AG04450 (cell line): Measurements from ENCODE around the gene NFIB. TPM values are rescaled to one million over a fixed set of nuclear protein-coding genes. Genes with fewer than 3 reads are reported as not detected.
A peak's percentile ranks its signal among the peaks of the same experiment; 100 is the strongest.

Experiments used
- CTCF ChIA-PET: fragments of 300-600, 350-600 bp; formaldehyde crosslinking; extraction: SDS; loops from one replicate; lab custom pipeline; 2022; ENCODE audit warnings: antibody characterized with exemption, inconsistent platforms; lab: Charles Lee
- POLR2A ChIA-PET: fragments of 350-600 bp; formaldehyde crosslinking; extraction: SDS; loops from one replicate; lab custom pipeline; 2021; ENCODE audit warnings: antibody characterized with exemption, inconsistent platforms; lab: Yijun Ruan, JAX
- DNase-seq: peaks from one replicate; pipeline ENCODE4 v3.0.0-alpha.2; 2011; ENCODE audit warnings: low read depth, low spot score
- H3K27ac ChIP-seq: one replicate; pipeline ENCODE4 v1.5.1; 2012; ENCODE audit warnings: low read depth, low read length, control low read depth
- H3K27me3 ChIP-seq: one replicate; pipeline ENCODE4 v1.6.0; 2012; ENCODE audit warnings: low read length; ENCODE audit not compliant: control insufficient read depth, insufficient read depth
- H3K4me3 ChIP-seq: 2 replicates; pipeline ENCODE4 v1.5.1; 2011; ENCODE audit warnings: mild to moderate bottlenecking, low read depth, low read length, control low read depth
- H3K9me3 ChIP-seq: 2 replicates; pipeline ENCODE4 v1.5.1; 2012; ENCODE audit warnings: low read length; ENCODE audit not compliant: control insufficient read depth, insufficient read depth
- polyA plus RNA-seq: library from polyadenylated mRNA; depleted of rRNA; stranded (reverse); fragments of >200 nt; gene quantifications from 2 replicates; pipeline ENCODE4 v1.2.3, GENCODE V29; 2011
- TF ChIP-seq, protein P1 (sequence below): IDR thresholded peaks from 2 replicates; pipeline ENCODE4 v1.5.1; 2011; ENCODE audit warnings: low read depth, low read length, control low read depth, inconsistent platforms

NFIB gene
- polyA plus RNA-seq, 1 experiment, result 2.2 TPM

GRCh38 chr9:14096258-14096922 is 217.6 kb downstream of the NFIB start:
- H3K9me3 ChIP-seq, result no peaks in the 10 kb centered on the region
- DNase-seq, result no peak
- no peaks in the 10 kb centered on the region for H3K27me3 ChIP-seq
- no peak overlapping the region for H3K27ac ChIP-seq
- ChIA-PET POLR2A (no interaction called here), CTCF (no interaction called here)
- peak overlapping the region; percentile 8; the same call in 1 of the 2 replicates for H3K4me3 ChIP-seq
- TF ChIP-seq, protein P1, sequence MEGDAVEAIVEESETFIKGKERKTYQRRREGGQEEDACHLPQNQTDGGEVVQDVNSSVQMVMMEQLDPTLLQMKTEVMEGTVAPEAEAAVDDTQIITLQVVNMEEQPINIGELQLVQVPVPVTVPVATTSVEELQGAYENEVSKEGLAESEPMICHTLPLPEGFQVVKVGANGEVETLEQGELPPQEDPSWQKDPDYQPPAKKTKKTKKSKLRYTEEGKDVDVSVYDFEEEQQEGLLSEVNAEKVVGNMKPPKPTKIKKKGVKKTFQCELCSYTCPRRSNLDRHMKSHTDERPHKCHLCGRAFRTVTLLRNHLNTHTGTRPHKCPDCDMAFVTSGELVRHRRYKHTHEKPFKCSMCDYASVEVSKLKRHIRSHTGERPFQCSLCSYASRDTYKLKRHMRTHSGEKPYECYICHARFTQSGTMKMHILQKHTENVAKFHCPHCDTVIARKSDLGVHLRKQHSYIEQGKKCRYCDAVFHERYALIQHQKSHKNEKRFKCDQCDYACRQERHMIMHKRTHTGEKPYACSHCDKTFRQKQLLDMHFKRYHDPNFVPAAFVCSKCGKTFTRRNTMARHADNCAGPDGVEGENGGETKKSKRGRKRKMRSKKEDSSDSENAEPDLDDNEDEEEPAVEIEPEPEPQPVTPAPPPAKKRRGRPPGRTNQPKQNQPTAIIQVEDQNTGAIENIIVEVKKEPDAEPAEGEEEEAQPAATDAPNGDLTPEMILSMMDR, result no peak

DNA sequence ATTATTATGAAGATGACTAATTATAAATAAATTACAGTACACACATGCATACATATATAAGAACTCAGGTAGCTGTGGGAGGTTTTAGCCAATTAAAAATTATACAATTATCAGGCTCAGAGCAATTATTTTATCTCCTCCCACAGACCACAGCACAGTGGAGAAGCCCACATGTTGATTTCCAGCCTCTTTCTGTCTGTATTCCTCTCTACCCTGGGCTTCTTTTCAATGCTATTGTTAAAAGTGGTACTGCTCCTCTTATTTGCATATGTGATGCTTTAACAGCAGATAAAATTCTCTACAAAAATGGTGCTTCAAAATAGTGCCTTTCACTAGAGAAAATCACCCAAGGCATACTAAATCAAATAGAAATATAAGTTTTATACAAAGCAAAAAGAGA is 218.7 kb downstream of the NFIB start:
- Histone ChIP-seq H3K27me3 (no peaks in the 10 kb centered on the region), H3K4me3 (no peak overlapping the region), H3K27ac (no peak overlapping the region), H3K9me3 (no peaks in the 10 kb centered on the region)
- DNase-seq, result no peak
- POLR2A ChIA-PET, result no interaction called here
- TF ChIP-seq, protein P1, result no peak
- CTCF ChIA-PET, result no interaction called here

GRCh38 chr9:14094491-14094890 is 219.4 kb downstream of the NFIB start:
- no peak overlapping the region for H3K27ac ChIP-seq
- TF ChIP-seq, protein P1, result no peak
- ChIA-PET CTCF (interaction anchor here (0.5 kb wide), 1 partner anchor 335 kb away, joined by 3 read pairs; no protein-coding TSS in a partner anchor), POLR2A (no interaction called here)
- DNase-seq, result no peak
- no peaks in the 10 kb centered on the region for H3K9me3 ChIP-seq
- H3K4me3 ChIP-seq, result no peak overlapping the region
- no peaks in the 10 kb centered on the region for H3K27me3 ChIP-seq

- no peaks in the 10 kb centered on the region for H3K9me3 ChIP-seq
- TF ChIP-seq, protein P1, result no peak
- DNase-seq, result no peak
- POLR2A ChIA-PET, result no interaction called here
- H3K27me3 ChIP-seq, result no peaks in the 10 kb centered on the region
- H3K27ac ChIP-seq, result no peak overlapping the region
- H3K4me3 ChIP-seq, result no peak overlapping the region
- CTCF ChIA-PET, result interaction anchor here (0.6 to 1.4 kb wide), 4 partner anchors 9 to 342 kb away, joined by 3 read pairs; no protein-coding TSS in a partner anchor
Observed at GRCh38 chr9:14092344-14092743, 221.6 kb downstream of the NFIB start.

DNA sequence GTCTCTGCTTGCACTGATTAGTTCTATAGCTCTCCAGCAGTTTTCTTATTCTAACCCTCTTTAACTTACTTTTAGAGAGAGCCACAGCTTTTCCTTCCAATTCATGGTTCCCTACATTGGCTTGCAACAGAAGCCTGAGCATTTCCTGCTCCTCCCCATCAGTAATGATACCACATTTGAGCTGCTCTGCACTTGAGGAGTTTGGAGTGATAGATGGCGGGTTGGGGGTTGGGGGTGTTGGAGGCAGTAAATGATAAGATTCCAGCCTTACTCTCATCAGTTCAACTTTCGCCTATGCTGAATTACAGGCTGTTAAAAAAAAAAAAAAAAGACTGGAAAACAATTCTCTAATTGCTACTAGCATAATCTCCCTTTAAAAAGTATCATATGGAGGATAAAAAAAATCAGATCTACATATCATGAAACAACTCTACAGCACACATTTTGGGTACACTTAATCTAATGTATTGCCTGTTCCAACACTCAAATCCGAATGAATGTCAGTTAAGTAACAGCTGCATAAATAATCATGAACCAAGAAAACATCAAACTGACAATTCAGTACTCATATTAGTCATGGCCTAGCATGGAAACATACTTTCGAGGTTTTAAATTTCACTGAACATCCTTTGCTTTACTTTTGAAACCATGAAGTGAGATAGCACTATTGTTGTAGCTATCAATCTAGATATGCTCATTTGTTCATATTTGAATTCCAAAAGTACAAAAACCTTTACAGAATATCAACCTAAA is 224.7 kb downstream of the NFIB start:
- no peaks in the 10 kb centered on the region for H3K27me3 ChIP-seq
- TF ChIP-seq, protein P1, result no peak
- no peak for DNase-seq
- no peak overlapping the region for H3K27ac ChIP-seq
- POLR2A ChIA-PET, result no interaction called here
- H3K4me3 ChIP-seq, result no peak overlapping the region
- no peaks in the 10 kb centered on the region for H3K9me3 ChIP-seq
- CTCF ChIA-PET, result no interaction called here
